ENCODE results near the gene TSPAN11.

GRCh38 chr12:30967026-30967425, 40.5 kb downstream of the TSPAN11 start:
- no peak for TF ChIP-seq EZH2 (IDR thresholded peaks at IDR 0.05)
- no peak for TF ChIP-seq POLR2AphosphoS5 (IDR thresholded peaks at IDR 0.05; ENCODE audit: borderline replicate concordance, low read depth, low read length)
- no peak for TF ChIP-seq FOXP2 (optimal IDR thresholded peaks at IDR 0.05; ENCODE audit: control extremely low read depth, extremely low read length, insufficient read depth)
